GM19455 (cell line): ENCODE measurements around the gene LCP2.
A peak's percentile ranks its signal among the peaks of the same experiment; 100 is the strongest.

Experiments
- ATAC-seq: cut with Tn5 transposase; IDR thresholded peaks from one replicate; pipeline ENCODE4 v1.9.1; 2021; ENCODE audit not compliant: unreplicated experiment

The LCP2 gene

DNA sequence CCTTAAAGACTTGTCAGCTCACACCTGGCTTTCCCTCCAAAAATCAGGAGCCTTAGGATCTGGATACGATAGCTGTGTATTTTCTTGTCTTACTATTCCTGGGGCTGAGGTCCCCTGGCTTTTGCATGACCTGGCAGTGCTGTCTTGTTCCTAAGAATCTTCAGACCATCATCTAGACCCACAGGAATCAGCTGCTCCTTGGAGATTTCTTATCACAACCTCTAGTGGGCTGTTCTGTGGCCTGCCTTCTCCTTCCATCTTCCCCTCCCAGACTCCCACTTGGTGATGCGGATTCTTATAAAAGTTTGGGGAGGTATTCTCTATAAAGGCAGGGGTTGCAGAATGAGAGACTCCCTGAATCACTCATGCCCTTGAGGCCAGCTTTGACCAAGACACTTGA lies 21.4 kb downstream of the LCP2 start:
- ATAC-seq, result no peak

DNA sequence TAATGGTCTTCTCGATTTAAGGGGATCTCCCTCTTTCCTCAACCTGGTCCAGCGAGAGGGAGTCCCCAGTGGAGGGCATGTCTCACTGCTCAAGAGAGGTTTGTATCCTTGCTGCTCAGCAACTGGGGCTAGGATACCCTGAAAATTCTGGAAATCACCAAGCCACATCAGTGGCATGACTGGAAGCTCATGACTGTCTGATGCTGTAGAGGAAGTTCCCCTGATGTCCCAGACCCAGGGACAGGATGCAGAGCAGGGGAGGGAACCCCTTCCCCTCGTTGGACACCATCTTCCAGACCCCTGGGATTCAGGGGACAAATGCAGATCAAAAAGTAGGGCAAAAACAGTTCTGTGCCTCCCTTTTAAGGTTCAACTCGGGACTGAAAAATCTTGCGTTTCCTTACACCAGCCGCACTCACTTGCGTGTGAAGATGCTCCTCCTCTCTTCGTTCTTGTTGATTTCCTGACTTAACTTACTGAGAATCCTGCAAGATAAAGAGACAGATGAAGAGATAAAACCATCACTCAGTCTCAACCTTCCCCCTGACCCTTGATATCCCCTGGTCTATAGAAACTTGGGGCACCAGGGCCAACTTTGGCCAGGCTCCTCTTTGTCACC lies 22.1 kb downstream of the LCP2 start:
- no peak for ATAC-seq

DNA sequence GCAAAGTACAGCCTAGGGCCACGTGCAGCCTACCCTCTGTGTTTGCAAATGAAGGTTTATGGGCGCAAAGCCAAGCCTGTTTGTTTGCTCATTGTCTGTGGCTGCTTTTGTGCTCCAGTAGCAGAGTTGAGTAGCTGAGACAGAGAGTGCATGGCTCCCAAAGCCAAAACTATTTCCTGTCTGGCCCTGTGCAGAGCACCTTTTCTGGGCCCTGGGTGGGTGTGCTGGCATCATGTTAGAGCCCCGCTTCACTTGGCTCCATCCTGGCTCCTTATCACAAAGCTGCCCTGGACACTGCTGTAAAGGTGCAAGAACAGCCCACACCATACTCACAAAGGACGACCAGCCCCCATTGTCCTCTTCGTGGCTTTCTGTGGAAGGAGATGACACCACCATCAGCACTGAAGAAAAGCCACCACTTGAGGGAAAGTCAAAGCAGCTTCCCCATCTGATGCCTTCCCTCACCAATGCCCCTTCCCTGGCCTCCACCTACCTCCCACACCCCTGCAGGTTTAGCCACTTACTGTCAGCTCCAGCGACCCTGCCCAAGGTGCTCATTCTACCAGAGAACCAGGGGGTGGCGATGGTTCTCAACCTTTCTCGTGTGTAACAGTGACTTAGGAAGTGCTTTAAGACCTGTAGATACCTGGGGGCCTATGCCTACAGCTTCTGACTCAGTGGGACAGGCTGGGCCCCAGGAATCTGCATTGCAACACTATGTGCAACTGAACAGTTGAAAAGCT lies 23.4 kb downstream of the LCP2 start:
- ATAC-seq, result no peak

DNA sequence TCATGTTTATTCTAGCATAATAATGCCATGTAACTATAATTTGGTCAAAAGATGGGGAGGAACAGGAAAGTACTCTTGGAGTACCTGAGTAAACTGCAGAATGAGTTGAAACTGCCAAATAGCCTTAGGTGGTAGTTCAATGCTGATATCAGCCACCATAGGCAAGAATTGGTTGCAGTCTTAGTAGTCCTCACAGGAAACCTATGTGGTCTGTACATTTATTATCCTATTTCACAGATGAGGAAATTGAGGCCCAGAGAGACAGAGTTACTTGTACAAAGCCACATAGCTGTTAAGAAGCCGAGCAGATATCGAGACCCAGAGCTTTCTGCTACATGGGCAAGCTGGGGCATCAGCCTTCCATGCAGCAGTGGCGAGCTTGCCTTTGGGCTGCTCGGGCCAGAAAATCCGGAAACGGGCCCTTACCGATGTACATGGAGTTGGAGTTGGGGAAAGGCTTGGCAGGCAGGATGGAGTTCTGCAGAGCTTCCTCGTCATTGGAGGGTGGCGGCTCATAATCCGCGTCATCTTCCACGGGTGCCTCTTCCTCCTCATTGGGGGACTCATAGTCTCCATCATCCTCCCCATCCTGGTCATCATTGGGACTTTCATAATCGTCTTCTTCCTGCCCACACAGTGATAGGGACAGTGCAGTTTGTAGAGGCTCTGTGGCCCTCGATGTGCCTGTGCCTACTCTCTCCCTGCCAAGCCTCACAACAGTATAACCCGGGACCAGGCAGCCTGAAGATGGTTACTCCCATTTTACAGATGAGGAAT lies 27.1 kb downstream of the LCP2 start:
- no peak for ATAC-seq

DNA sequence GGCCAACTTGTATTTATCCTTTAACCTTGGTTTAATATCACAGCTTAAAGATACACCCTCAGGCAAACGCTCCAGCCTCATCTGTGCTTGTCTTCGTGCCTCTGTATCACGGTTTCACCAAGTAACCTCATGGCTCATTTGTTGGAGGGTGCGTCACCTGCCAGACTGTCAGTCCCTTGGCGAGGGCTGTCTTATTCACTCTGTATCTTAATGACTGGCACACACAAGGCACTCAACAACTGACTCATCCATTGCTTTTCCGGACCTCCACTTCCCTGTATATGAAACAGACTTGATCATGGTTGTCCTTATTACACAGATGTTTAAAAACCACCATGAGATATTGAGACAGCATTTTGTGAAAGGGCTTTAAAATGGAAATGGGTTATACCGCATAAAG lies 28.0 kb downstream of the LCP2 start:
- no peak for ATAC-seq

DNA sequence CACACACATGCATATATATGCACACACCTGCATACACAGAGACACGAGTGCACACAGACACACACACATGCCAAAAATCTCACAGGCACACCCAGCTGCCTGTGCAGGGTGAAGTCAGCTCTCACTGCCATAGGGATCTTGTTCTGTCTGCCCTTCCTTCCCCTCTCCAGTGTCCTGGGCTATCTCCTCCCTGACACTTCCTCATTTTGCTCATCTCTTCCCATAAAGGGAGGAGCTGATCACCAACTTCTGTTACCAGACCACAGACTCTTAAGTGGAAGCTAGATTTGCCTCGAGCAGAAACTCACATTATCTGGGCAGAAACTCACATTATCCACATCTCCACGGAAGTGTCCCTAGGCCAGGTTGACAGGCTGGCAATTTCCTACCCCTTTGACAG lies 28.7 kb downstream of the LCP2 start:
- ATAC-seq, result no peak

DNA sequence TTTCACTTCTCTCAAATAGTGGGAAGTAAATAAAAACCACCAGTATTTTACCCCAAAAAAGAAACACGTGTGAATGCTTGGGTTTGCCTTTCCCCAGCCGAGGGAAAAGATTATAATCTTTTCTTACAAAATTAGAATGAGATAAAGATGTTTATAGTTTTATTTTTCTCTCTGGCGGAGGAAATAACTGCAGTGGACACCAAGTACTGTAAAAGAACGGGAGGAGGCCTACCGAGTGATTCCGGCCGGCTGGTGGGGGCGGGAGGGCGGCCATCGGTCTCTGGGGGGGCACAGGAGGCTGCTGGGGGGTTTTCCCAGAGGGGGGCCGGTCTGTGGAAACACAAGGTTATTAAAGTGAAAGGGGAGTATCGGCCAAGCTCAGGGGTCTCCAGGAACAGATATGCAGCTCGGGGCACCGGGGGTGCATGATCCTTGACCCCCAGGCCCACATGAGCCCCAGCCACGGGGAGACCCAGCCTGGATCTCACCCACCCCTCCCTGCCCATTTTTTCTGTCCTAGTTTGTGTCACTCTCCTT lies 29.4 kb downstream of the LCP2 start:
- no peak for ATAC-seq

DNA sequence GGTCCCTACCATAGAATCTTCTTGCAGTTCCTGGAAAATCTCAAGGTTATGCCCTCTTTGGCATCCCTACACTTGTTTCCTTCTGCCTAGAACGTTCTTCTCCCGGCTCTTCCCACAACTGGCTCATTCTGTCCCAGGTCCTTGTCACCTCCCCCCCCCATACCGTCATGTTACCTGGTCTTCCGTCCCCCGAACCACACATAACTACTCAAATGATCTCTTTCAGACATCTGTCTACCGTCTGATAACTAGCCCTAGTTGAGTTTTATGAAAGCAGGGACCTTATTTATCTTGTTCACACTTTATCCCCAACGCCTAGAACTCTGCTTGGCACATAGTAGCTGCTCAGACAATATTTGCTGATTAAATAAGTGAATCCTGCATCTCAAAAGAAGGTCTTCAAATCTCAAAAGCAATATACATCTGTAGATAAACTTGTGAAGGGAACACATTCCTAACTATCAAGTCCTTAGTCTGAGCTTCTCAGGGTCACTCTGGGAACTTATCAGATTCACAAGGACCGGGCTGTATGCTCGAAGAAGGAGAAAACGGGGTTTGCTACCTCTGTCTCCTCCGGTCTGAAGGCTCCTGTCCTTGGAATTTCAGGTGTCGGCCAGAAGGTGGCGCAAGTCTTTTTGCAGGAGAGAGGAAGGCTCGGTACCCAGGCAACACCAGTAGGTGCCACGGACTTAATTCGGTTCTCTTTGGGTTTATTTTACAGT lies 30.0 kb downstream of the LCP2 start:
- peak; percentile 93 for ATAC-seq

DNA sequence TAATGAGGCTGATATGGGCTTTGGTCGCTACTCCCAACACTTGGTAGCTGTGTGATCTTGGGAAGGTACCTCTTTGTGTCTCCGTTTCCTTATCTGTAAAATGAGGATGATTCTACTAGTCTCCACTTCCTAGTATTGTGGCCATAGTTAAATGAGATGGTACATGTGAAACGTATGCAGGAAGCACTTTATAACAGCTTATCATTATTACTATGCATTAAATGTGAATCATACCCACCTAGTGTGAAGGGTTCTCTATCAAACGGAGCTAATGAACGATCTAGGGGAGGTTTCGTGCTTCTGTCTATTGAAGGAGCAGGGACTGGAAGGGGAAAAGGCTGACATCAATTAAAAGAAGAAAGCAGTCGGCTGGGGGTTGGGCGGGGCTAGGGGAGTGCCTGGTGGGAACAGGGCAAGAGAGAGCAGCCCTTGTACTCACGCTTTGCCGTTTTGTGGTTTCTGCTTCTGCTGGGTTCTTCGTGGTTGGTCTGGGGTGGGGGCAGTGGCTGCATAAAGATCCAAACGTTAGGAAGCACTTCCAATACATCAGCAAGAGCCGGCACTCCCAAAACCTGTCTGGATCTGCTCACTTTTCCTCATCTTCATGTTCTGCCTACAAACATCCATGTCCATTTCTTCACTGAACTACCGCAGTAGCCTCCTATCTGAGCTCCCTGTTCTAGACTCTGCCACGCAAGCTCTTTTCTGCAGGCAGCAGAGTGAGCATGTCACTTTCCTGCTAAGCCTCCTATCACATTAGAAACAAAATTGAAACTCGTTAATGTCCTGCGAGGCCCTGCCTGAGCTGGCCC lies 30.8 kb downstream of the LCP2 start:
- ATAC-seq, result no peak

DNA sequence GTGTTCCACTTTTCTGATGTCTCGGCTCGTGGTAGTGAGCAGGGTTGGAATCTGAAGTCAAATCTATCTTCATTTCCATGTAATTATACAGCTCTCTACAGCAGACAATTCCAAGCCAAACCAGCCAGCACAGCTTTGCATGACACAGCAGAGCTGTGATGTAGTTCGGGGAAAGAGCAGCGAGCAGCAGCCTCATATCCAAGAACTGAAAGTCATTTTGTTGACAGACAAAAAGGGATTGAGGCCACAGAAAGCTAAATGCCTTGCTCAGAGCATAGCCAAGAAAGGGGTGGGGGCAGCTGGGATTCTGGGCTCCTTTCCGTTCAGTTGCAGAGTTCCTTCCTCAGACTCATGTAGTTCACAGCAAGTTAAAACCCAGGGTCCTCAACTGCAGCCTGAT lies 32.1 kb downstream of the LCP2 start:
- ATAC-seq, result no peak

DNA sequence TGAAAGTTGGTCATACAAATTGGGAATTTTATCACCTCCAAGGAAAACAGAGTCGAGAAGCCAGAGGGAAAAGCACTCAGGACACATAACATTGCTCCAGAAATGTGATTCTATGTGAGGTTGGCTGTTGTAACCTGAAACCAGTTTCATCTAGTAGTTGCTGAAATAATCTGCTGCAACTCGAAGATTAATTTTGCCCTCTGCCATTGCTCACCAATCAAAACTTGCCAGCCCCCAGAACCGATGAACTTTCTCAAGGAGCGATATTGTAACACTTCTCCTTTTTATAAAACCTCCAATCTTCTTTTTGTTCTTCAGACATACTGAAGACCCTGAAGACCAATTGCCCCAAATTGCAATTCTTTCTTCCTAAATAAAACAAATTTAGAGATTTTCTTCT lies 33.7 kb downstream of the LCP2 start:
- ATAC-seq, result no peak

DNA sequence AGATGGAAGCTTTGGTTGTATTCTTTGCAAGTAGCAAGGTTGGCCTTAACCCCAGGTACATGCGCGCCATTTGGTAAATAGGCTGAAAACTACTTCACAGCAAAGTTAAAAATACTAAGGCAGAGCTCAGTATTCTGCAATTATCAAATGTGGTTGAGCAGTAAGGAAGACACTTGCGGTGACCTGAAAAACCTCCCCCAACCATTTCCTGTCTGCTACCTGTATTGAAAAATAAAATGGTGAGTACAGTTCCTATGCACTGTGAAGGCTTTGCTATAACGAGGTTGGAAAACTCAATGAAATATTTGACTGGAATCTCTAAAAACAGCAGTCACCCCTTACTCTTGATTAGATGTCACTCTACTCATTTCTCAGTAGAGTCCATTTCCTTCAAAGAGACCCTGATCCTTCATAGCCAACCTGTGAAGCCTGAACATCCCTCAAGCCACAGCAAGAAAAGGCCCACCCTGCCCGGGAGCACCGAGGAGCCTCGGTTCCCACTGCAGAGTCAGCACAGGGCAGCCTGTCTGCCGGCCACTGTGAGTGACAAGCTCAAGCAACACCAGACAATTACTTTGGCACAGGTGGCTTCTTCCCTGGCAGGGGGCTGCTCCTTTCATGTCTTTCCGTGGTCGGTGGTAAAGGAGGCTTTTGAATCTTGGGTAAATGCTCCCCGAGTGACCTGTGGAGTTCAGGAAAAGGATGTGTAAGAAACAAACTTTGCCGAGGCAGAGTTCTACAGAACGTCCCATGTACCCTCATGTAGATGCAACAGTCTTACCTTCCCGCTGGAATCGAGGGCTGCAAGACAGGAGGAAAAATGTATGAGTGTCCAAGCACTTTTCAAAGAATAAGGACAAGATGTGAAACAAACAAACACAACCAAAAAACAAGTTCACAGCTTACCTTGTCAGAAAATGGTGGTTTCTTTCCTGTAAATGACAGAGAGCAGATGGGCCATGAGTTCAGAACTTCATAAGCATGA lies 35.2 kb downstream of the LCP2 start:
- no peak for ATAC-seq

DNA sequence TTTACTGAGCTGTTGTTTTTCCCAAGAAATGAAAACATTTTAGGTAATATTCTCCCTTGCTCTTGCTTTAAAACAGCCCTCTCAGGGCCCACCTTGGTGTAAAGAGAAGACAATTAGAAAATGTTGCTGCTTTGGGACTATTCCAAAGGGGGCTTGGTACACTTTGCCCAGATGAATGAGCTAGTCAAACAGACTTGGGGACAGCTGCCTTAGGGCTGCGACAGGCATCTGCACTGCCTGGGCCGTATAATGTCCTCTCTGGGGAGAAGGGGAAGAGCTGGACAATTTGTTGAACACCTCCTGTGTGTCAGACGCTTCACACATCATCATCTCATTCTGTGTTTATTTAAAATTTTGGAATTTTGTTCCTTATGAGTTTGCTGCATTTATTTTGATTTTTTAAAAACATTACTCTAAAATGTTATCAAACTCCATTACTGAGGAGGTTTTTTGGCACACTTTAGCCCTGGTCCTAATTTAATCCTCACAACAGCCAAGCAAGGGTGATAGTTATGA lies 36.0 kb downstream of the LCP2 start:
- ATAC-seq, result no peak

DNA sequence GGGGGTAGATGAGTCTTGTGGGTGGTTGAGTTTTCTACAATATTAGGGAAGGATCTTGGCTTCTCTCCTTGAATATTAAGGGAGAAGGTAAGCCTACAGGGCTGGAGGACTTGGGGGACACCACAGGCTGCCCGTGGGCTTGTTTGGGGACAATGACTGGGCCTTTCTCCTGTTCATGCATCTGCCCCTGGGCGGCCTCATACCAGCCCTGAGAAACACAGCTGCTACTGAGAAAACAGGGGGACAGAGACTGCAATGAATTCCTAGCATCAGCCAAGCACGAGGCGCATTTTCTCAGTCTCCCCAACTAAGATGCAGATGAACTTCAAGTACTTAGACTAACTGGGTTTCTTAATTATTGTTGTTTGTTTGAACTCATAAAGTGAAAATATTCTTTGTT lies 40.2 kb downstream of the LCP2 start:
- ATAC-seq, result no peak

DNA sequence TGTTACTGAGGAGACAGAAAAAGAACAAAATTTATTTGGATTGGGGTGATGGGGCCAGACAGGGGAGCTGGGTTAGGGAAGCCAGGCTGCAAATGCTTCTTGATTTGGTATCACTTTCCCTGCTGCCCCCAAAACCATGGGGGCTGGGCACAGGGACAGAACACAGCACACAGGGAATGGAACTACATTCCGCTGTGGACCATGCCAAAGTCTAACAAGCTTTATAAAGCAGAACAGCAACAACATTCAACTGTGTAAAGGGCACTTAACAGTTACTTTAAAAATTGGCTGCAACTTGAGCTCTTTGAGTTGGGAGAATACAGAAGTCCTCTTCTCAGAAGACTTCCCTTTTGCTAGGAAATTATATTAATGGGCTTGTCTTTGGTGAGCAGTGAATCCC lies 41.0 kb downstream of the LCP2 start:
- ATAC-seq, result no peak

DNA sequence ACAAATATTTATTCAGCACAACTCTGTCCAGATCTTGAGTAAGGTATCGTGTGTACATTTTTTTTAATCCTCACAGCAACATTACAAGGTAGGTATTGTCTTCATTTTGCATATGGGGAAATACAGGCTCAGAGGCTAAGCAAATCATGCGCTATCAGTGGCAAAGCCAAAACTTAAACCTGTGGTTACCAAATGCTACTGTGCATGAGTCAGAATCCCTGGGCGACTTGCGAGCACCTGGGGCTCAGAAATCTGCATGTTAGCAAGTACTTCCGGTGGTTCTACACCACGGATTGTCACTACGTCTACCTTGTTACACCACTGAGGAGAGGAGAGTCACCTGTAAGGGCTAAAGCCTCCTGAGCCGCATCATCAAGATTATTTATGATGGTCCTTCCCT lies 43.5 kb downstream of the LCP2 start:
- peak; percentile 98 for ATAC-seq

DNA sequence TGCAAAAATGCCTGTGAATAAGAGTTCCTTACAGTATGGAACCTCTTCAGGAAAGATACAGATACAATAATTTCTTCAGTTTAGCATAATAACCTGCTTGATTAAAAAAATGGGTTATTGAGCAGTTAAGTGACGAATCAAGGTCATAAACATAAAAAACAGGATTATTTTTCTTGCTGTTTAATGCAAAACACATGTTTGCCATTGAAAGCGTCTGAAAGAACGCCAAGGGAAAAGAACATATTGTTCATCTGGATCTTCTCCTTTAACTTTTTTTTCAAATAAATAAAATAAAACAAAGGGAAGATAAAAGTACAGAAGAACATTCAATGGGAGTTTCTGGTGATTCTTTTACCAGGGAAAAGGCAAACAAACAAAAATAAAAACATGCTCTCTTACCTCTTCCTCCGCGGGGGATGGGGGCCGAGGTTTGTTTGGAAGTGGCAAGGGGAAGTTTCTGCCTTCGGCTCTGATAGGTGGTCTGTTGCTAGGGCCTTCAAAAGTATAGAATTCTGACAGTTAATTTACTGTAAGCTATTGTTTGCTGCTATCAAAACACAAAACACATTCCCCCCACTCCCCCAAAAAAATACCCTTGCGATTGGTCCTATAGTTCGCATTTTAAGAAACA lies 44.7 kb downstream of the LCP2 start:
- no peak for ATAC-seq

DNA sequence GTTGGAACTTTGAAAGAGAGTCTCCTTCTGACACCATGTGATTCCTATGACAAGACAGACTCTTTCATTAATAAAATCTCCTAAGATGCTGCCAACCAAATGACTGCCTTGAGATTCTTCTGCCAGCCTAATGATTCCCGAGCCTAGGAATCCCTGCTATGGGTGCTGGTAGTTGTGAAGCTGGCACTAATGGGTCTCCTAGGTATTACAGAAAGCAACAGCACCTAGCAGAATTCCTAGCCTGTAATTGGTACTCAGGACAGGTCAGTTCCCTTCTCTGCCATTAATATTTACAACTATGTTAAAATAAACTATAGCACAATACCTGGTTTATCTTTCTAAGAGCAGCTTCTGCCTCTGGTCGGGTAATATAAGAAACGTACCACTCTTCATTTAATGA lies 45.5 kb downstream of the LCP2 start:
- ATAC-seq, result no peak

DNA sequence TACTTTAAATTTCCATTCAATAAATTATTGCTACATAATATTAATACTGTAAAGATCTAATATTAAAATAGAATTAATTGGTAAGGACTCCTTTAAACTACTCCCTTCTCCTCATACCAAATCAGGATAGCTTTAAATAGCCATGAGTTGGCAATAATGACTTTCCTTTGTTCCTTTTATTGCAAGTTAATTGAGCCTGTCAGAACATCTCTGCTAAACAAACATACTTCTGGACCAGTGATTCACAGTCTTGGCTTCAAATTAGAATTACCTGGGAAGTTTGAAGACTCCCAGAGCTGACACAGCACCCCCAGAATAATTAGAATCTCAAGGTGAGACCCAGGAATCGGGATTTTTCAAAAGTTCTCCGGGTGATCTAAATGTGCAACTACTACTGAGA lies 46.1 kb downstream of the LCP2 start:
- ATAC-seq, result no peak
